ENCODE results near the gene SCD.

- TF ChIP-seq POLR2A (IDR thresholded peaks at IDR 0.05; ENCODE audit: borderline replicate concordance, extremely low read depth, insufficient read depth, insufficient read length), result no peak
- no peak for TF ChIP-seq POLR2AphosphoS5 (IDR thresholded peaks at IDR 0.05; ENCODE audit: low read depth, low read length)
- TF ChIP-seq CTCF (IDR thresholded peaks at IDR 0.05 in 2 of 3, conservative IDR thresholded peaks at IDR 0.05 in 1 of 3; ENCODE audit: borderline replicate concordance in 1 of 3, insufficient read depth in 1 of 3, low read depth in 2 of 3, low read length in 2 of 3), result no peak
- no peak for TF ChIP-seq EGR1 (IDR thresholded peaks at IDR 0.05; ENCODE audit: low read depth)
- TF ChIP-seq RAD21 (IDR thresholded peaks at IDR 0.05; ENCODE audit: low read depth), result no peak
- TF ChIP-seq SP1 (IDR thresholded peaks at IDR 0.05; ENCODE audit: low read depth), result no peak
- no peak for TF ChIP-seq EZH2 (IDR thresholded peaks at IDR 0.05)
Observed at GRCh38 chr10:100334762-100335161, 12.3 kb upstream of the SCD start.
